ENCODE data around the gene OXER1. TPM values are rescaled to one million over a fixed set of nuclear protein-coding genes. Genes with fewer than 3 reads are reported as not detected.
A peak's percentile ranks its signal among the peaks of the same experiment; 100 is the strongest.

The OXER1 gene
- total RNA-seq, 1 experiment from 2014 or later, result not detected

- H3K27me3 ChIP-seq (ENCODE audit: low read length), result no peaks in the 10 kb centered on the region
- CTCF ChIA-PET, result no interaction called here
- H3F3A ChIP-seq (ENCODE audit: low read length, unreplicated experiment), result no peaks in the 10 kb centered on the region
- no peak overlapping the region for H3K4me3 ChIP-seq (ENCODE audit: low read length)
- no peaks in the 10 kb centered on the region for H3K79me2 ChIP-seq (ENCODE audit: low read length)
- no peaks in the 10 kb centered on the region for H4K20me1 ChIP-seq (ENCODE audit: low read length)
- intact Hi-C loops (cut with micrococcal nuclease), result no loop called here
- POLR2A ChIA-PET (ENCODE audit: unreplicated experiment), result no interaction called here
- no peaks in the 10 kb centered on the region for H3K36me3 ChIP-seq (ENCODE audit: low read depth, low read length)
- BruUV-seq (replicated peaks), result no TSS peak
- no peak overlapping the region for H3K9ac ChIP-seq (ENCODE audit: low read length)
- no peak overlapping the region for H3K4me2 ChIP-seq (ENCODE audit: low read length)
- no peak overlapping the region for H3K27ac ChIP-seq (ENCODE audit: low read length)
- H3K9me2 ChIP-seq (replicated peaks; ENCODE audit: low read length), result no peaks in the 10 kb centered on the region
- no peaks in the 10 kb centered on the region for H3K4me1 ChIP-seq (ENCODE audit: insufficient read depth, low read length)
- H2AFZ ChIP-seq (ENCODE audit: low read length), result no peak overlapping the region
- peak; percentile 15 for DNase-seq
- no peaks in the 10 kb centered on the region for H3K9me3 ChIP-seq (ENCODE audit: low read length)
- TF ChIP-seq EZH2phosphoT487 (IDR thresholded peaks at IDR 0.05; ENCODE audit: borderline replicate concordance, low read length) (no peak), EZH2 (IDR thresholded peaks at IDR 0.05; ENCODE audit: low read length, unreplicated experiment) (no peak), CTCF (conservative IDR thresholded peaks at IDR 0.05; ENCODE audit: low read depth, low read length) (no peak)
- ATAC-seq, result peak; percentile 40; the same call in 1 of the 2 replicates
These were observed 20.9 kb downstream of the OXER1 start for GRCh38 chr2:42742740-42743658.

- ATAC-seq (no peak), DNase-seq (no peak)
- Histone ChIP-seq H4K20me1 (ENCODE audit: low read length) (no peaks in the 10 kb centered on the region), H3K4me1 (ENCODE audit: insufficient read depth, low read length) (no peaks in the 10 kb centered on the region), H2AFZ (ENCODE audit: low read length) (no peak overlapping the region), H3K27ac (ENCODE audit: low read length) (no peak overlapping the region), H3K9me2 (replicated peaks; ENCODE audit: low read length) (no peaks in the 10 kb centered on the region), H3K9me3 (ENCODE audit: low read length) (no peaks in the 10 kb centered on the region), H3K27me3 (ENCODE audit: low read length) (no peaks in the 10 kb centered on the region), H3K4me3 (ENCODE audit: low read length) (no peak overlapping the region), H3K9ac (ENCODE audit: low read length) (no peak overlapping the region), H3F3A (ENCODE audit: low read length, unreplicated experiment) (no peaks in the 10 kb centered on the region), H3K36me3 (ENCODE audit: low read depth, low read length) (no peaks in the 10 kb centered on the region; the same call in 1 of the 2 replicates), H3K79me2 (ENCODE audit: low read length) (no peaks in the 10 kb centered on the region), H3K4me2 (ENCODE audit: low read length) (no peak overlapping the region)
- no peak for TF ChIP-seq EZH2phosphoT487 (IDR thresholded peaks at IDR 0.05; ENCODE audit: borderline replicate concordance, low read length)
- TF ChIP-seq CTCF (conservative IDR thresholded peaks at IDR 0.05; ENCODE audit: low read depth, low read length), result no peak
- TF ChIP-seq EZH2 (IDR thresholded peaks at IDR 0.05; ENCODE audit: low read length, unreplicated experiment), result no peak
- ChIA-PET POLR2A (ENCODE audit: unreplicated experiment) (no interaction called here), CTCF (no interaction called here)
- no TSS peak for BruUV-seq (replicated peaks)
- intact Hi-C loops (cut with micrococcal nuclease), result no loop called here
These were observed 22.8 kb downstream of the OXER1 start for GRCh38 chr2:42741140-42741539.
